ENCODE results near the gene DPYSL3. TPM values are rescaled to one million over a fixed set of nuclear protein-coding genes. Genes with fewer than 3 reads are reported as not detected.
"Not testable (repeated sequence)": the region's sequence is repeated elsewhere in the genome, so short reads cannot be mapped to it uniquely, and the experiment has no call there.

Gene DPYSL3
- not detected for total RNA-seq
- 0.12 to 0.23 reads per million in 2 donors for total RNA-seq

GRCh38 chr5:147509710-147510651 lies at the start of gene DPYSL3:
Gene DPYSL3, minus strand, starts transcription at chr5:147510068. Its CDS starts 210 bp downstream, at chr5:147509858.
- no peak within 1 kb of the TSS for H3K27ac Mint-ChIP-seq
- DNase-seq: no peak
- peaks cover 4% of the 10 kb centered on the region for H3K4me1 Mint-ChIP-seq
- H3K9me3 ChIP-seq (ENCODE audit: control insufficient read depth, low read length, poor library complexity, severe bottlenecking): no peaks in the 10 kb centered on the region
- no peak for ATAC-seq
- peak within 1 kb of the TSS; percentile 10 for H3K4me3 Mint-ChIP-seq
- peaks cover 50% of the 10 kb centered on the region for H3K27me3 Mint-ChIP-seq
- peaks cover 5% of the 10 kb centered on the region for H3K36me3 Mint-ChIP-seq (ENCODE audit: low read depth)

- ATAC-seq (no peak), DNase-seq (no peak)
- Mint-ChIP-seq H3K27ac (no peak overlapping the region), H3K27me3 (no peaks in the 10 kb centered on the region), H3K4me3 (no peak overlapping the region), H3K4me1 (no peaks in the 10 kb centered on the region), H3K36me3 (ENCODE audit: low read depth) (no peaks in the 10 kb centered on the region)
- H3K9me3 ChIP-seq (ENCODE audit: control insufficient read depth, low read length, poor library complexity, severe bottlenecking): no peaks in the 10 kb centered on the region
Observed at GRCh38 chr5:147558826-147559225, 49.0 kb upstream of the DPYSL3 start.

- Mint-ChIP-seq H3K27ac (no peak overlapping the region), H3K4me3 (no peak overlapping the region), H3K4me1 (no peaks in the 10 kb centered on the region), H3K36me3 (ENCODE audit: low read depth) (no peaks in the 10 kb centered on the region), H3K27me3 (no peaks in the 10 kb centered on the region)
- no peak for ATAC-seq
- no peak for DNase-seq
- H3K9me3 ChIP-seq (ENCODE audit: control insufficient read depth, low read length, poor library complexity, severe bottlenecking): no peaks in the 10 kb centered on the region
Observed at GRCh38 chr5:147557876-147558745, 48.2 kb upstream of the DPYSL3 start.

- H3K36me3 Mint-ChIP-seq (ENCODE audit: low read depth): no peaks in the 10 kb centered on the region
- no peaks in the 10 kb centered on the region for H3K27me3 Mint-ChIP-seq
- H3K4me1 Mint-ChIP-seq: no peaks in the 10 kb centered on the region
Observed at GRCh38 chr5:147555176-147555575, 45.3 kb upstream of the DPYSL3 start.

GRCh38 chr5:147554261-147554817 lies 44.5 kb upstream of the DPYSL3 start:
- no peak overlapping the region for H3K27ac Mint-ChIP-seq
- no peak overlapping the region for H3K4me3 Mint-ChIP-seq
- no peaks in the 10 kb centered on the region for H3K27me3 Mint-ChIP-seq
- H3K4me1 Mint-ChIP-seq: no peaks in the 10 kb centered on the region
- no peaks in the 10 kb centered on the region for H3K36me3 Mint-ChIP-seq (ENCODE audit: low read depth)
- ATAC-seq (no peak), DNase-seq (no peak)
- no peaks in the 10 kb centered on the region for H3K9me3 ChIP-seq (ENCODE audit: control insufficient read depth, low read length, poor library complexity, severe bottlenecking)

More at GRCh38 chr5:147555176-147555575, 45.3 kb upstream of the DPYSL3 start:
- Mint-ChIP-seq H3K4me3 (no peak overlapping the region), H3K27ac (no peak overlapping the region)
- ATAC-seq (no peak), DNase-seq (no peak)
- no peaks in the 10 kb centered on the region for H3K9me3 ChIP-seq (ENCODE audit: control insufficient read depth, low read length, poor library complexity, severe bottlenecking)

- H3K36me3 Mint-ChIP-seq (ENCODE audit: low read depth); H3K9me3 ChIP-seq (ENCODE audit: control insufficient read depth, low read length, poor library complexity, severe bottlenecking); ATAC-seq; H3K27ac Mint-ChIP-seq; DNase-seq; H3K4me1 Mint-ChIP-seq; H3K4me3 Mint-ChIP-seq; H3K27me3 Mint-ChIP-seq: not testable (repeated sequence)
Observed at GRCh38 chr5:147553817-147554216, 43.9 kb upstream of the DPYSL3 start.

- no peaks in the 10 kb centered on the region for H3K9me3 ChIP-seq (ENCODE audit: control insufficient read depth, low read length, poor library complexity, severe bottlenecking)
- ATAC-seq (no peak), DNase-seq (no peak)
- Mint-ChIP-seq H3K4me1 (no peaks in the 10 kb centered on the region), H3K27me3 (no peaks in the 10 kb centered on the region), H3K4me3 (no peak overlapping the region), H3K27ac (no peak overlapping the region), H3K36me3 (ENCODE audit: low read depth) (no peaks in the 10 kb centered on the region)
Observed at GRCh38 chr5:147552897-147553296, 43.0 kb upstream of the DPYSL3 start.

GRCh38 chr5:147551677-147552076 lies 41.8 kb upstream of the DPYSL3 start:
- Mint-ChIP-seq H3K4me3 (no peak overlapping the region), H3K4me1 (no peaks in the 10 kb centered on the region), H3K27me3 (no peaks in the 10 kb centered on the region), H3K27ac (no peak overlapping the region), H3K36me3 (ENCODE audit: low read depth) (no peaks in the 10 kb centered on the region)
- ATAC-seq (no peak), DNase-seq (no peak)
- H3K9me3 ChIP-seq (ENCODE audit: control insufficient read depth, low read length, poor library complexity, severe bottlenecking): no peaks in the 10 kb centered on the region

- H3K9me3 ChIP-seq (ENCODE audit: control insufficient read depth, low read length, poor library complexity, severe bottlenecking): no peaks in the 10 kb centered on the region
- ATAC-seq (no peak), DNase-seq (no peak)
- H3K27me3 Mint-ChIP-seq: peaks cover 6% of the 10 kb centered on the region
- H3K4me1 Mint-ChIP-seq: no peaks in the 10 kb centered on the region
- H3K27ac Mint-ChIP-seq: no peak overlapping the region
- no peaks in the 10 kb centered on the region for H3K36me3 Mint-ChIP-seq (ENCODE audit: low read depth)
- no peak overlapping the region for H3K4me3 Mint-ChIP-seq
Observed at GRCh38 chr5:147547730-147548129, 37.9 kb upstream of the DPYSL3 start.

- H3K27me3 Mint-ChIP-seq: peaks cover 6% of the 10 kb centered on the region
- H3K36me3 Mint-ChIP-seq (ENCODE audit: low read depth): no peaks in the 10 kb centered on the region
- DNase-seq (no peak), ATAC-seq (no peak)
- H3K27ac Mint-ChIP-seq: no peak overlapping the region
- H3K4me3 Mint-ChIP-seq: no peak overlapping the region
- H3K4me1 Mint-ChIP-seq: no peaks in the 10 kb centered on the region
- H3K9me3 ChIP-seq (ENCODE audit: control insufficient read depth, low read length, poor library complexity, severe bottlenecking): no peaks in the 10 kb centered on the region
Observed at GRCh38 chr5:147544556-147544955, 34.7 kb upstream of the DPYSL3 start.

- H3K9me3 ChIP-seq (ENCODE audit: control insufficient read depth, low read length, poor library complexity, severe bottlenecking): no peaks in the 10 kb centered on the region
- no peaks in the 10 kb centered on the region for H3K27me3 Mint-ChIP-seq
- DNase-seq (no peak), ATAC-seq (no peak)
- no peak overlapping the region for H3K4me3 Mint-ChIP-seq
- H3K4me1 Mint-ChIP-seq: no peaks in the 10 kb centered on the region
- no peak overlapping the region for H3K27ac Mint-ChIP-seq
- H3K36me3 Mint-ChIP-seq (ENCODE audit: low read depth): no peaks in the 10 kb centered on the region
Observed at GRCh38 chr5:147539053-147539452, 29.2 kb upstream of the DPYSL3 start.

GRCh38 chr5:147538236-147538635 lies 28.4 kb upstream of the DPYSL3 start:
- H3K9me3 ChIP-seq (ENCODE audit: control insufficient read depth, low read length, poor library complexity, severe bottlenecking): no peaks in the 10 kb centered on the region
- no peaks in the 10 kb centered on the region for H3K27me3 Mint-ChIP-seq
- ATAC-seq (no peak), DNase-seq (no peak)
- H3K36me3 Mint-ChIP-seq (ENCODE audit: low read depth): no peaks in the 10 kb centered on the region
- H3K4me1 Mint-ChIP-seq: no peaks in the 10 kb centered on the region
- no peak overlapping the region for H3K27ac Mint-ChIP-seq
- no peak overlapping the region for H3K4me3 Mint-ChIP-seq

Data from T-helper 17 cell (primary cell).